HG03439 (cell line): Measurements from ENCODE around the gene SPATS2L.

Experiments
- ATAC-seq: cut with Tn5 transposase; IDR thresholded peaks from one replicate; pipeline ENCODE4 v1.9.1; 2021; ENCODE audit warnings: mild to moderate bottlenecking, moderate library complexity; ENCODE audit not compliant: unreplicated experiment

SPATS2L gene

GRCh38 chr2:200490001-200490400, 183.5 kb downstream of the SPATS2L start:
- no peak for ATAC-seq

GRCh38 chr2:200492656-200493055, 186.2 kb downstream of the SPATS2L start:
- ATAC-seq: no peak

GRCh38 chr2:200494048-200494447, 187.6 kb downstream of the SPATS2L start:
- no peak for ATAC-seq

- ATAC-seq: no peak
Observed at GRCh38 chr2:200496696-200497095, 190.2 kb downstream of the SPATS2L start.

- no peak for ATAC-seq
Observed at GRCh38 chr2:200498402-200499162, 192.1 kb downstream of the SPATS2L start.

GRCh38 chr2:200502196-200502595, 195.7 kb downstream of the SPATS2L start:
- no peak for ATAC-seq

GRCh38 chr2:200506679-200507078, 200.2 kb downstream of the SPATS2L start:
- ATAC-seq: no peak

GRCh38 chr2:200507179-200507578, 200.7 kb downstream of the SPATS2L start:
- no peak for ATAC-seq

- no peak for ATAC-seq
Observed at GRCh38 chr2:200509235-200509611, 202.7 kb downstream of the SPATS2L start.

- peak; percentile 99 for ATAC-seq
Observed at GRCh38 chr2:200509612-200510433, 203.3 kb downstream of the SPATS2L start, which contains the start of gene KCTD18. KCTD18 (minus strand) TSS chr2:200510068; CDS start chr2:200507016, 3,052 bp downstream.

- ATAC-seq: no peak
Observed at GRCh38 chr2:200515155-200515554, 208.7 kb downstream of the SPATS2L start.

- no peak for ATAC-seq
Observed at GRCh38 chr2:200523158-200523557, 216.7 kb downstream of the SPATS2L start.

GRCh38 chr2:200523604-200524003, 217.1 kb downstream of the SPATS2L start:
- ATAC-seq: no peak

- ATAC-seq: no peak
Observed at GRCh38 chr2:200525066-200525465, 218.6 kb downstream of the SPATS2L start.

- no peak for ATAC-seq
Observed at GRCh38 chr2:200525551-200525881, 219.0 kb downstream of the SPATS2L start.

GRCh38 chr2:200525882-200526651, 219.6 kb downstream of the SPATS2L start, which contains the start of gene SGO2:
SGO2 (plus strand) TSS chr2:200526207; CDS start chr2:200532976, 6,769 bp downstream.
- peak; percentile 99 for ATAC-seq

- ATAC-seq: no peak
Observed at GRCh38 chr2:200528228-200528627, 221.7 kb downstream of the SPATS2L start.
